NCI-H446 treated with DMSO at 0.1 percent for 48 hours (cell line): Measurements from ENCODE around the gene SH3GL3.
A peak's percentile ranks its signal among the peaks of the same experiment; 100 is the strongest.

Experiments used
- DNase-seq: peaks from one replicate; lab custom pipeline; 2025; lab: John Stamatoyannopoulos, UW

SH3GL3 gene

GRCh38 chr15:83446904-83447709, at the start of gene SH3GL3:
TSS of gene SH3GL3 (plus strand) at chr15:83447341. CDS start at chr15:83447534, 193 bp downstream.
- peak; percentile 8 for DNase-seq

GRCh38 chr15:83398626-83399025, 48.5 kb upstream of the SH3GL3 start:
- no peak for DNase-seq

GRCh38 chr15:83404121-83404520, 43.0 kb upstream of the SH3GL3 start:
- DNase-seq, result no peak

- no peak for DNase-seq
These were observed 36.6 kb upstream of the SH3GL3 start for GRCh38 chr15:83410532-83410931.

GRCh38 chr15:83413054-83413719, 34.0 kb upstream of the SH3GL3 start:
- no peak for DNase-seq

- no peak for DNase-seq
These were observed 25.1 kb upstream of the SH3GL3 start for GRCh38 chr15:83422081-83422480.

GRCh38 chr15:83422541-83422940, 24.6 kb upstream of the SH3GL3 start:
- DNase-seq, result no peak

- no peak for DNase-seq
These were observed 23.0 kb upstream of the SH3GL3 start for GRCh38 chr15:83424101-83424500.

GRCh38 chr15:83430441-83430840, 16.7 kb upstream of the SH3GL3 start:
- DNase-seq, result no peak

- DNase-seq, result no peak
These were observed 15.6 kb upstream of the SH3GL3 start for GRCh38 chr15:83431521-83431920.

GRCh38 chr15:83435202-83435601, 11.9 kb upstream of the SH3GL3 start:
- DNase-seq, result no peak

GRCh38 chr15:83435782-83436181, 11.4 kb upstream of the SH3GL3 start:
- no peak for DNase-seq

- no peak for DNase-seq
These were observed 10.5 kb upstream of the SH3GL3 start for GRCh38 chr15:83436513-83437158.

GRCh38 chr15:83443076-83443847, 3.9 kb upstream of the SH3GL3 start:
- no peak for DNase-seq

- DNase-seq, result no peak
These were observed 2.2 kb upstream of the SH3GL3 start for GRCh38 chr15:83444936-83445335.

- no peak for DNase-seq
These were observed 1.5 kb upstream of the SH3GL3 start for GRCh38 chr15:83445643-83446042.

- DNase-seq, result no peak
These were observed 724 bp upstream of the SH3GL3 start for GRCh38 chr15:83446417-83446816.

- DNase-seq, result no peak
These were observed 2.1 kb downstream of the SH3GL3 start for GRCh38 chr15:83449250-83449671.

GRCh38 chr15:83449937-83450506, 2.9 kb downstream of the SH3GL3 start:
- DNase-seq, result no peak

- no peak for DNase-seq
These were observed 10.0 kb downstream of the SH3GL3 start for GRCh38 chr15:83457149-83457548.

GRCh38 chr15:83458381-83458780, 11.2 kb downstream of the SH3GL3 start:
- no peak for DNase-seq

- DNase-seq, result no peak
These were observed 14.9 kb downstream of the SH3GL3 start for GRCh38 chr15:83462026-83462425.
